ENCODE results near the gene GPR37.

Gene GPR37

GRCh38 chr7:124697746-124698145 is 67.8 kb downstream of the GPR37 start:
- no peak for DNase-seq (ENCODE audit: low read depth)
- TF ChIP-seq CTCF (IDR thresholded peaks at IDR 0.05; ENCODE audit: low read depth, low read length): no peak
- no peak for TF ChIP-seq MAX (IDR thresholded peaks at IDR 0.05; ENCODE audit: low read depth, low read length)
- no peak for TF ChIP-seq POLR2A (IDR thresholded peaks at IDR 0.05; ENCODE audit: extremely low read depth, insufficient read length)
- no peak for TF ChIP-seq MYC (IDR thresholded peaks at IDR 0.05; ENCODE audit: low read depth, low read length)
- no peak overlapping the region for H3K4me3 ChIP-seq (ENCODE audit: low read depth, low read length)

Data from NB4 (cell line).